G401 (cell line): ENCODE measurements around the gene ADGRL4. TPM values are rescaled to one million over a fixed set of nuclear protein-coding genes. Genes with fewer than 3 reads are reported as not detected.
"Not testable (repeated sequence)": the region's sequence is repeated elsewhere in the genome, so short reads cannot be mapped to it uniquely, and the experiment has no call there.

Source experiments
- DNase-seq: peaks from one replicate; pipeline ENCODE4 v3.0.0-alpha.2; 2015; ENCODE audit warnings: low spot score
- in situ Hi-C: cut with HindIII; loops from 2 replicates; pipeline ENCODE4 v1.10.0; 2016; ENCODE audit warnings: low sequenced_read_pairs, mixed read lengths
- total RNA-seq: library from RNA; depleted of rRNA; stranded (reverse); fragments of >200 nt; shearing (Covaris generic); gene quantifications from 2 replicates; pipeline ENCODE4 v1.2.3, GENCODE V29; 2014; rRNA removed

Gene ADGRL4
- not detected in 2 replicates for total RNA-seq

DNA sequence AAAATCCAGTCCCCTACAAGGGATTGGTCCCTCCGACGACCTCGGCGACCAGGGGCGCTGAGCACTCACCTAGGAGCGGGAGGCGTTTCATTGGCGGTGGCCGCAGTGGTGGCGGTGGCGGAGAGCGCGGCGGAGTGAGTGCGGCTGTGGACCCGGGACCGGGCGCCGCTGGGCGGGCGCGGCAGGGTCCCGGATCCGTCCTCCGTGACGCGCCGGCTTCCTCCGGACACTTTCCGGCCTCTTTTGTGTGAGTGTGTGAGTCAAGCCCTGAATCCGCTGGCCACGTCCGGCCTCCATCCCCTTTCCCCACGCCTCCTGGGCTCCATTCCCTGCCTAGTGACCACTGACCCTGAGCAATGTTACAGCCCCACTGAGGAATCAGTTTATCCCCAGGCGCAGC lies at the start of gene ADGRL4:
Gene ADGRL4 (minus strand): TSS at position 167 of the 400 bp plus-strand sequence. CDS start 76 bp downstream, at position 91.
- DNase-seq, result no peak
- in situ Hi-C loops, result no loop called here

- in situ Hi-C loops, result no loop called here
- DNase-seq, result no peak
These were observed 49.3 kb upstream of the ADGRL4 start for GRCh38 chr1:79055856-79056255.

DNA sequence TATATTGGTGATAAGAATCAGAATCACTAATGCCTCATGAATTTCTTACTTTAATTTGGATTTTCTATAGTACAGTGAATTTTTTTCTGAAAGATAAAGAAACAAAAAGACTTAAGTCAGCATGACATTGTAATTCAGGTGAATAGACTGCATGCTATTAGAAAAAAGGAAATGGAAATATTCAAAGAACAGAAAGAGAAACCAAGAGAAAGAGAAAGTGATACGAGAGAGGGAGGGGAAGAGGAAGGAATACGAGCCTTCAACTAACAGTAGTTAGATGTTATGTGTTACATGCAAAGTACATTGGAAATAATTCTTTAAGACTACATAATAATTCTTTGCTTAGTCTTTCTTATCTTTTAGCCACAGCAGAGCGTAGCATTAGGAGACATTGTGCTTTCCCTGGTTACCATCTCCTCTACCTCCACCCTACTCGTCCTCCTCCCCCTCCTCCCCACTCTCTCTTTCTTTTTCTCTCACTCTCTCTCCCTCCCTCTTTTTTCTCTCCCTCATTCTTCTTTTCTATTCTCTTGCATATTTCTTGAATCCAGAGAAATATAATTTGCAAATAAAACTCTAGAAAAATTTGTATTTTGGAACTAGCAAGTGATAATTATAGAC lies 46.4 kb upstream of the ADGRL4 start:
- no peak for DNase-seq
- in situ Hi-C loops, result no loop called here

DNA sequence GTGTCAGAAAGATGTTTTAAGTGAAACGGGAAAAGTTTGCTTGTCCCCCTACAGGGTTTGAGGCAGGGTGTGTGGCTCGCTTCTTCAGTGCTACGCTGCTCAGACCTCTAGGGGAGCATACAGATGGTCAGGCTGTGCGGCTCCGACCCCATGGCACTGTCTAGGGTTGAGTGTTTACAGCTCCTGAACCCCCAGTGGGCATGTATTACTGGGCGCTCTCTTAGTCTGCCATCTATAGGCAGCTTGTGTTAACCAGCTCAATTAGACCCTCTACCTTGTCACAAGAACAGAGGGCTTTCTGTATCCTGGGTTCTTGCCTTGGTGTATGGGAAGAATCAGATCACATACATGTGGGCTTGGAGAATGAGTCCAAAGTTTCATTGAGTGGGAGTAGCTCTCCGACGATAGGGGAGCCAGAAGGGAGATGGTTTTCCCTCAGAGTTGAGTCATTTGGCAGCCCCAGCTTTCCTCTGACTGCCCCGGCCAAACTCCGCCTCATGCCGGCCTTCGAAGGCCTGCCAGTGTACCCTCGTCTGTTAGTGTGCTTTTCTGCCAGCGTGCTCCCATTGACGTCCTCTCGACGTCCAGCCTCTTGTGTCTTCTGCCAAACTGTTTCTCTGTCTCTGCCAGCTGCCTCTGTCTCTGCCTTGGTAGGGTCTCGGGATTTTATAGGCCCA lies 38.6 kb upstream of the ADGRL4 start:
- DNase-seq, result no peak
- in situ Hi-C loops, result no loop called here

- in situ Hi-C loops, result no loop called here
- DNase-seq, result no peak
These were observed 37.0 kb upstream of the ADGRL4 start for GRCh38 chr1:79043506-79043905.

- in situ Hi-C loops, result no loop called here
These were observed 36.0 kb upstream of the ADGRL4 start for GRCh38 chr1:79042539-79042938.

GRCh38 chr1:79042117-79042516 lies 35.6 kb upstream of the ADGRL4 start:
- in situ Hi-C loops, result no loop called here
- no peak for DNase-seq

More at GRCh38 chr1:79042539-79042938, 36.0 kb upstream of the ADGRL4 start:
- DNase-seq, result no peak

- DNase-seq, result no peak
- in situ Hi-C loops, result no loop called here
These were observed 35.1 kb upstream of the ADGRL4 start for GRCh38 chr1:79041666-79042065.

- no peak for DNase-seq
- in situ Hi-C loops, result no loop called here
These were observed 34.0 kb upstream of the ADGRL4 start for GRCh38 chr1:79040424-79041082.

- in situ Hi-C loops, result no loop called here
- DNase-seq, result no peak
These were observed 30.6 kb upstream of the ADGRL4 start for GRCh38 chr1:79037085-79037484.

DNA sequence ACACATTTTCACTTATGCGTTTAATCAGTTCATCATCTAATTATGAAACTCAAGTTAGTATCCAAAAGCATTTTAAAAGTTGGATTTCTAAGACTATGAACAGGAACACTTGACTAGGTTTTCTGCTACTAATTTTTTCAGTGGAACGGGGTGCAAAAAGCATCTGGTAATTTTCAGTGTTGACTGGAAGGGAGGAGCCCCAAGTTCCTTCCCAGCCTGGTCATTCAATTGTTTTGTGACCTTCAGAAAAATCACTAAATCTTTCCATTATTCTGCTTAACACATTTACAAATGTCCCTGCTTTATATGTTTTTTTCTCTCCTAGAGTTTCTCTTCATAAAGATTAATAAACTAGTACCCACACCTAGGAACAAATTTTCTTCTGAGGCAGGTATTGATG lies 6.0 kb upstream of the ADGRL4 start:
- in situ Hi-C loops, result no loop called here
- no peak for DNase-seq

- in situ Hi-C loops, result no loop called here
- DNase-seq, result no peak
These were observed 4.1 kb upstream of the ADGRL4 start for GRCh38 chr1:79010589-79010988.

DNA sequence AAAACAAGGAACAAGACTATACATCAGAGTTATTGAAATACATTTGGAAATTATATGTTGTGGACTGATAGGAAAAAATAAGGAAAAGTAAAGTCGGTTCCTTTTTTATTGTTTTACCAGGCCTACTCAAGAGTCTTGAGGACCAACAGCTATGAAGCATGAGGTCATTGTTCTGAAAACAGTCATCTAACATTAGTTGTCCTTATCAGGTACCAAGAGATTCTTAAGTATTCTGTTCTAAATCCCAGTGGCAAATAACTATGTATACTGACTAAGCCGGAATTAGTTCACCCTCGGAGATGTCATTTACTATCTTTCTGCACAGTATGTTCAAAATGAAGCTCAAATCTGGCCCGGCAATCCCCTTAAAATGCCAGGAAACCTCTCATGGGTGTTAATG lies 585 bp downstream of the ADGRL4 start:
- in situ Hi-C loops, result no loop called here
- no peak for DNase-seq

GRCh38 chr1:79004916-79005315 lies 1.6 kb downstream of the ADGRL4 start:
- DNase-seq, result no peak
- in situ Hi-C loops, result no loop called here

DNA sequence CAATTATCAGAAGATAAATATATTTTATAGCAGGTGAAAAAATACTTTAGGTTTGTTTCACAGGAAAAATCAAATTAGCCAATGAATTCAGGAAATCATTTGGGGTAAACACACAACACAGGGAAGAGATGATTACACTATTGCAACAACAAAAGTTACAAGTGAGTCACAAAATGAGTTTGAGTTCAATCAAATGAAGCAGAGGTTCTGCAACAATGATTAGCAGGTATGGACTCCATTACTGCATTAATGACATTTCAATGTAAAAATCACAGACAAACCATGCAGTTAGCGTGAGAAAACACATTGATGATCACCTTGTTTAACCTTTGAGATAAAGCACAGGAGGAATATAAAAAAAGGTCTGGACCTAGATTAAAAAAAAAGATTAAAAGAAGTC lies 9.7 kb downstream of the ADGRL4 start:
- DNase-seq, result no peak
- in situ Hi-C loops, result no loop called here

- no peak for DNase-seq
- in situ Hi-C loops, result no loop called here
These were observed 19.5 kb downstream of the ADGRL4 start for GRCh38 chr1:78987042-78987441.

- DNase-seq, result no peak
- in situ Hi-C loops, result no loop called here
These were observed 26.0 kb downstream of the ADGRL4 start for GRCh38 chr1:78980511-78980910.

GRCh38 chr1:78972723-78973122 lies 33.8 kb downstream of the ADGRL4 start:
- in situ Hi-C loops, result no loop called here
- no peak for DNase-seq

DNA sequence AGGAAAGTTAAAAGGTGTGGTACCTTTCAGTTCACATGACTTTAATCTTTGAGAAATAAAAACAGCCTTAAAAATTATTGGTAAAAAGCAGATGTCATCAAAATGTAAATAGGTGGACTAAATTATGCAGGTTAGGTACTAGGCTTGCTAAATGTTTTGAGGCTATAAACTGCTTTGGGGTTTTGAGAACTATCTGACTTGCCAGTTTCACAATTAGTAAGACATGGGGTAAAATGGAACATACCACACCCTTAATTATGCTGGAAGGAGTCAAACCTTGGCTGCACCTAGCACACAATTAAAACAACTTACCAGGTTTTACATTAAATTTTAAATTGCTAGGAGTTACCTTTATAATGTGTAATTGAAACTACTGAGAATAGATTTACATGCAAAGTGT lies 39.4 kb downstream of the ADGRL4 start:
- not testable (repeated sequence) for DNase-seq

DNA sequence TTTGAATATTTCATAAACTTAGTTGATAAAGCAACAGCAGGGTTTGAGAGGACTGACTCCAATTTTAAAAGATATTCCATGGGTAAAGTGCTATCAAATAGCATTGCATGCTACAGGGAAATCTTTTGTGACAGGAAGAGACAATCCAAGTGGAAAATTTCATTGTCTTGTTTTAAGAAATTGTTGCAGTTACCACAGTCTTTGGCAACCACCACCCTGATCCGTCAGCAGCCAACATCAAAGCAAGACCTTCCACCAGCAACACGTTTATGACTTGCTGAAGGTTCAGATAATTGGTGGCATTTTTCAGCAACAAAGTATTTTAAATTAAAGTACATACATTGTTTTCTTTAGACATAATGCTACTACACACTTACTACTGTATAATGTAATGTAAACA lies 47.8 kb downstream of the ADGRL4 start:
- DNase-seq, result no peak
- in situ Hi-C loops, result no loop called here

More for the DNA sequence above, 39.4 kb downstream of the ADGRL4 start:
- in situ Hi-C loops, result not testable (repeated sequence)
